Forelimb muscle (tissue), 1 donor: ENCODE measurements around the gene HTR3B. TPM values are rescaled to one million over a fixed set of nuclear protein-coding genes. Genes with fewer than 3 reads are reported as not detected.
"Not testable (repeated sequence)": the region's sequence is repeated elsewhere in the genome, so short reads cannot be mapped to it uniquely, and the experiment has no call there.

ENCODE experiments used
- DNase-seq: peaks from one replicate; pipeline ENCODE4 v3.0.0-alpha.2; 2013; ENCODE audit warnings: low read depth
- polyA plus RNA-seq: library from polyadenylated mRNA; unstranded; fragments of 120-200 nt; gene quantifications from one replicate; pipeline ENCODE4 v1.2.1, GENCODE V29; 2013; ENCODE audit not compliant: insufficient read length

Gene HTR3B
- polyA plus RNA-seq, 1 donor: 0.06 TPM

GRCh38 chr11:113946162-113946561, 41.6 kb downstream of the HTR3B start:
- not testable (repeated sequence) for DNase-seq

GRCh38 chr11:113947994-113948393, 43.4 kb downstream of the HTR3B start:
- no peak for DNase-seq

- DNase-seq: no peak
These were observed 45.3 kb downstream of the HTR3B start for GRCh38 chr11:113949891-113950290.

GRCh38 chr11:113951537-113951936, 46.9 kb downstream of the HTR3B start:
- no peak for DNase-seq

GRCh38 chr11:113952070-113952469, 47.5 kb downstream of the HTR3B start:
- no peak for DNase-seq

- DNase-seq: no peak
These were observed 48.0 kb downstream of the HTR3B start for GRCh38 chr11:113952588-113952987.

GRCh38 chr11:113954235-113954634, 49.6 kb downstream of the HTR3B start:
- no peak for DNase-seq

GRCh38 chr11:113956986-113957385, 52.4 kb downstream of the HTR3B start:
- DNase-seq: no peak

GRCh38 chr11:113960702-113961330, 56.2 kb downstream of the HTR3B start:
- no peak for DNase-seq

GRCh38 chr11:113967361-113967760, 62.8 kb downstream of the HTR3B start:
- no peak for DNase-seq

GRCh38 chr11:113971506-113972195, 67.1 kb downstream of the HTR3B start:
- no peak for DNase-seq

GRCh38 chr11:113974741-113975470, 70.3 kb downstream of the HTR3B start, which contains the start of gene HTR3A:
TSS of gene HTR3A (plus strand) at chr11:113975108. CDS start at chr11:113975326, 218 bp downstream.
- DNase-seq: no peak

- DNase-seq: no peak
These were observed 72.5 kb downstream of the HTR3B start for GRCh38 chr11:113977071-113977490.

- DNase-seq: no peak
These were observed 73.1 kb downstream of the HTR3B start for GRCh38 chr11:113977701-113978100.

GRCh38 chr11:113979431-113979830, 74.8 kb downstream of the HTR3B start:
- DNase-seq: no peak

GRCh38 chr11:113980785-113981184, 76.2 kb downstream of the HTR3B start:
- no peak for DNase-seq

- no peak for DNase-seq
These were observed 77.7 kb downstream of the HTR3B start for GRCh38 chr11:113982306-113982705.

- DNase-seq: no peak
These were observed 80.2 kb downstream of the HTR3B start for GRCh38 chr11:113984781-113985180.

- no peak for DNase-seq
These were observed 81.3 kb downstream of the HTR3B start for GRCh38 chr11:113985906-113986305.

GRCh38 chr11:113986351-113987140, 82.0 kb downstream of the HTR3B start:
- DNase-seq: no peak

- DNase-seq: no peak
These were observed 84.8 kb downstream of the HTR3B start for GRCh38 chr11:113989381-113989780.

GRCh38 chr11:113989916-113990315, 85.3 kb downstream of the HTR3B start:
- no peak for DNase-seq
